Activated T-helper 1 cell treated with Interleukin-2 at 50 U/mL for 16 hours (primary cell): ENCODE results near the gene RBM38.
A peak's percentile ranks its signal among the peaks of the same experiment; 100 is the strongest.

ENCODE experiments used
- DNase-seq: peaks from one replicate; pipeline ENCODE4 v3.0.0-alpha.2; 2020; ENCODE audit warnings: low read depth

Gene RBM38

DNA sequence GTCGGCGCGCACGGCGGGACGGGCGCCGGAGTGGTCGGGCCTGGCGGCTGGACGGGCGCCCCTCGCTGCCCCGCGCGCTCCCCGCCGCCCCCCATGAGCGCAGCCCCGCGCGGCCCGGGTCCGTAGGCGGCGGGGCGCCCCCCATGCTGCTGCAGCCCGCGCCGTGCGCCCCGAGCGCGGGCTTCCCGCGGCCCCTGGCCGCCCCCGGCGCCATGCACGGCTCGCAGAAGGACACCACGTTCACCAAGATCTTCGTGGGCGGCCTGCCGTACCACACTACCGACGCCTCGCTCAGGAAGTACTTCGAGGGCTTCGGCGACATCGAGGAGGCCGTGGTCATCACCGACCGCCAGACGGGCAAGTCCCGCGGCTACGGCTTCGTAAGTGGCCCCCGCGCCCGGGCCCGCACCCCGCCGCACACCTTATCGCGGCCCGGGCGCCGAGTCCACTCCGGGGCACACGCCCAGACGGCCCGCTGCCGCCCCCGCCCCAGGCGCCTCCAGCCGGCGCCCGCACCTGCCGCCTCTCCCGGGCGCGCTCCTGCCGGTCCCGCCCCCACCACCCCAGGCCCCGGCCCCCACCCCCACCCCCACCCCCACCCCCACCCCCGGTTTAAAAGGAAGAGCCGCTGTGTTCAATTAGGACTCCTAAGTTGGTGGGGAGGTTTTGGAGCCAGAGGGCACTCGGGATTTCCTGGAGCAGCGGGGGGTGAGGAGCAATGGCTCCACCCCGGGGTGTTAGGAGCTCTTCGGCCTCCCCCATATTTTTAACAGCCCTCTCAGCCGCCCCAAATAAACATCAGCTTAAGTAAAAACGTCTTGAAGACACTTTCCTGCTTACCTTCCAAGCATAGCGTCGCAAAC lies 474 bp downstream of the RBM38 start:
- no peak for DNase-seq

DNA sequence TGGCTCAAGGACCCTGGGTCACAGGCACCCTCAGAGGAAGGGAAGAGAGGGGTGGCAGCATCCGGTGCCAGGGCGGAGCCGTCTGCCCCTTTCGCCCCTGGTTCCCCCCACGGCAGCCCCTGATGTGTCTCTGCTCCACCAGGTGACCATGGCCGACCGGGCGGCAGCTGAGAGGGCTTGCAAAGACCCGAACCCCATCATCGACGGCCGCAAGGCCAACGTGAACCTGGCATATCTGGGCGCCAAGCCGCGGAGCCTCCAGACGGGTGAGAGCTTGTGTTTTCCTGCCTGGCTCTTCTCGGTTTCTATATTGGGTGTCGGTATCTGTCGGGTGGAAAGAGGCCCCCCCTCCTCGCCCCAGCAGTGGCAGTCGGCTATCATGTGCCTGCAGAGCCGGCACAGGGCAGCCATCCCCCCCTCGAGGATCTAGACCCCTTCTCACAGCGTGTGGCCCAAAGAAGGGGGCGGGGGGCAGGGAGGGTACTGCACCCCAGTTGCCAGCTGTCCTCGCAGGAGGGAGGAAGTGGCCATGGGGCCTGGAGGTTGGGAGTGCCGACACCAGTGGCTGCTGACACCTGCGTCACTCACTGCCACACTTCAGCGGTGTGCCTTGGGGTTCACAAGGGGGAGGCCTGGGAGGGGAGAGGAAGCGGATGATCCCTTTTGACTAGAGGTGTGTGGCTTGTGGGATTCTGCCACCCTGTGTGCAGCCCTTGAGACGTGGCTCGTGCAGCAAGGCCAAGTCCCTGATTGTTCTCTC lies 1.5 kb downstream of the RBM38 start:
- peak; percentile 77 for DNase-seq

DNA sequence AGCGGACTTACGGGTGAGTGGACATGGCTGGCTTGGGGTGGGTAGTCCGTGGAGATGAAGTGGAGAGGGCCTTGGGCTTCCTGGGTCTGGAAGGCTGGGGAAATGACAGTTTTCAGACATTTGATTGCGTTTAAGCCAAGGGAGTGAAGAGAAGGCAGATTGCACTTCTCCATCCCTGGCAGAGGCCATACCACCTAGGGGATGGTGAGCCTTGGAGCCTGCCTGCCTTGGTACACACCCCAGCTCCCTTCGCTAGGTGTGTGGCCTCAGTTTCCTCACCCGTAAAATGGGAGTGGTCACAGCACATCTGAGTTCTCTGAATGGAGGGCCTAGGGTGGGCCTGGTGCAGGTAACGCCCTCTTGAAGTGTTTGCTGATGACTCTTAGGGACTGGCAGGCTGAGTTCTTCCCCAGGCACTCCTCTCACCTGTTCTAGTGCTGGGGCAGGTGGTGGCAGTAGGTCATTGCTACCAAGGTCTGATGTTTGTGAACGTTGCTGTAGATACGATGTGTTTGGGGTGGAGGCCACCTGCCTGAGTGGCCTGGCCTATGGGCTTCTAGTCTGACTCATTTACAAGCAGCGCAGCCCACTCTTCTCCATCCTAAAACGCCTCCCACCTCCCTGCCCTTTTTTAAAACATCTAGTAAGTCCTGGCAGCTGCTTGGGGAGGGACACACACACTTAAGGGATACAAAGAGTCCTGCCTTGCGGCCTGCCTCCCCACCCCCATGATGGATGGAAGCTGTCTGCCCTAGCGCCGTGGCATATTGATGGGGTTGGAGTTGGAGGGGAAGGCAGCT lies 2.3 kb downstream of the RBM38 start:
- DNase-seq, result no peak

DNA sequence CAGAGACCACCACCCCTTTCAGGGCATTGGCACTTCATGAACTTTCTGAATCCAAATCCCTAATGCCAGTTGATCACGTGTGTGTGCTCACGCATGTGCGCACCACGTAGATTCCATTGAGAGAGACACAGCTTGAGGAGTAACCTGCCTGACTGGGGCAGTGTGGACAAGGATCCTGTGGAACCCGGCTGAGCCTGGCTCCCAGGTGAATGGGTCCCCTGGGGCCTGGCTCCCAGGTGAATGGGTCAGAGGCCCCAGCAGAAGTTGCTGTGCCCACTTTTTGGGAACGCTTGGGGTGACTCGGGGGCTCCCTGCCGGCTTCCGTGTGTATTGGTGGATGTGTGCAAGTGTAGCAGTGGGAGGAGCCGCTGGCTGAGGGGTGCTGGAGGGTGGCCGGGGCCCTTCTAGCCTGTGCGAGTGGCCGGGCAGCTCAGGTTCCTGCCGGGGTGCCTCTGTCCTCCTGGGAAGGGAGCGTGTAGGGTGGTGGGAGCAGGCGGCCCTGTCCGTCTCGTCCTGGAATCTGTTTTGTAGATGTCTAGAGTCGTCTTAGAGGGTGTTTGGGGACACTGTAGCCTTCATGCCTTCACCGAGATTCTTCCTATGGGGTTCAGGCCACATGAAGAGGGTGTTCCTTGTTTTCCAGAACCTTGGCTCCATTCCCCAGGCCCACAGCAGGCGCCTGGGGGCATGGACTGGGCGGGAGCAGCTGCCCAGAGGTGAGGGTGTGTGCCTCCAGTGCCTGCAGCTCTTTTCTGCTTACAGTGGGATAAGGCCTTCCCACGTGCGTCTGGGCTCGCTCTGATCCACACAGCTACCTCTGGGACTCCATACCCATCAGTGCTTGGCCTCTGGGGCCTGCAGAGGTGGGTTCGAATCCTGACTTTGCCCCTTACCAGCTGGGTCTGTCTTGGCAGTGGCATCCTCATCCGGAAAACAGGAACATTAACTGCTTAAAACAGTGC lies 3.2 kb downstream of the RBM38 start:
- no peak for DNase-seq

DNA sequence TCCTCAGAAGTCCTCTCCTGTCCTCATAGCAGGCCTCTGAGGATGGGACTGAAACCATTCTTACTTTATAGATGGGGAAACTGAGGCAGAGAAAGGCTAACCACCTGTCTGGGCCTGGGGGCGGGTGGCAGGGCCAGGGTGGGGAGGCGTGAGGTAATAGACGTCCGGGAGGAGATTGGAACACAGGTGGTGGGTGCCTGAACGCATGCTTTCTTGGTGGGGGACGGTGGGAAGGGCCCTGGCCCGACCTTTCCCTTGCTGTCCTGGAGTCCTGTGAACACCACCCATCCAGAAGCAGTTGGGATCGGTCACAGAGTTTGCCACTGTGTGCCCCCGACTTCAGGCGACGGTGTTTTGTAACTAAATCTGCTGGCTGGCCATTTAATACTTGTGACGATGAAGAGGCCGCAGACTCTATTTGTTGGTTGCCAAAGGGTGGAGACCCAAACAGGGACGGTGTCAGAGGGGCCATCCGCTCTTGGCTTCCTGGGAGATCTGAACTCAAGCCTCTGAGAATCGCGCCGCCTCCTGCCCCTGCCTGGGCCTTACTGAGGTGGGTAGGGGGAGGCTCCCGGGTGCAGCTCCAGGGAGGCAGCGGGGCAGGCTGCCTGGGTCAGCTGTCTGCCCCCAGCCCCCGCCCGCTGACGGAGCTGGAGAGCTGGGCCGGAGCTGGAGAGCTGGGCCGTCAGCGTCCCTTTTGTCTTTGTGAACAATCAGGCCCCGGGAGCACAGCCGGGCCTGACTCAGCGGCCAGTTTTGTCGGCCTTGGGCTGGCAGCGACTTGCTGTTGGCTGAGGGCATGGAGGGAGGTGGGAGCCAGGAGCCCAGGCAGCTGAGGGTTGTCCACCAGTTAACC lies 4.1 kb downstream of the RBM38 start:
- no peak for DNase-seq

DNA sequence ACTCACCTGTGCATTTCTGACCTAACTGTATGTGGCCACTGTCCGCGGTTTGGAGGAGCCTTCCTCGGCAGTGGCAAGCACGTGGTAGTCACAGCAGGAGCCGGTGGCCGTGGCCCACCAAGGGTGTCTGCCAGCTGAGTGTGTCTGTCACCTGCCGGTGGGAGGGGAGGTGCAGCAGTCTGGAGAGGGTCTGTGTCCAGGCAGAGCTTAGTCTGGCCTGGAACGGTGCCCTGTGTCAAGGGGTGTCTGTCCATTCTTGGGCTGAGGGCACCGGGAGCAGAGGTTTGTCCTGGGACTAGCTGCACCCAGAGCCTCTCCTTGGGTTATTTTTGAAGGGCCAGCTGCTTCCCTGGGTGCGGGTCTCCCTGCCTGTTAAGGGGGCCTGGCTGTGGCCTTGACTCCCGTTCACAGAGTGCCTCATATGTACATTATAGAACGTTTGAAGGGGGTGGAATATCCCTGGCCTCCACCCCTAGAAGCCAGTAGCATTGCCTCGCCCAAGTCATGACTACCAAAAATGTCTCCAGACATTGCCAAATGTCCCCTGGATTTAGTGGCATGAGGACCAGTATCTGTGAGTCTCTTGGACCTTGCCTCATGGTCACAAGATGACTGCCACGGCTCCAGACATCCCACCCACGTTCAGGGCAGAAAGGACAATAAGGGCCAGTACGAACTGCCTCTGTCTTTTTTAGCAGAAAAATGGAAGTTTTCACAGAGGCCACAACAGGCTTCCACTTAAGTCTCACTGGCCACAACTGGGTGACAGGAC lies 5.2 kb downstream of the RBM38 start:
- DNase-seq, result no peak

DNA sequence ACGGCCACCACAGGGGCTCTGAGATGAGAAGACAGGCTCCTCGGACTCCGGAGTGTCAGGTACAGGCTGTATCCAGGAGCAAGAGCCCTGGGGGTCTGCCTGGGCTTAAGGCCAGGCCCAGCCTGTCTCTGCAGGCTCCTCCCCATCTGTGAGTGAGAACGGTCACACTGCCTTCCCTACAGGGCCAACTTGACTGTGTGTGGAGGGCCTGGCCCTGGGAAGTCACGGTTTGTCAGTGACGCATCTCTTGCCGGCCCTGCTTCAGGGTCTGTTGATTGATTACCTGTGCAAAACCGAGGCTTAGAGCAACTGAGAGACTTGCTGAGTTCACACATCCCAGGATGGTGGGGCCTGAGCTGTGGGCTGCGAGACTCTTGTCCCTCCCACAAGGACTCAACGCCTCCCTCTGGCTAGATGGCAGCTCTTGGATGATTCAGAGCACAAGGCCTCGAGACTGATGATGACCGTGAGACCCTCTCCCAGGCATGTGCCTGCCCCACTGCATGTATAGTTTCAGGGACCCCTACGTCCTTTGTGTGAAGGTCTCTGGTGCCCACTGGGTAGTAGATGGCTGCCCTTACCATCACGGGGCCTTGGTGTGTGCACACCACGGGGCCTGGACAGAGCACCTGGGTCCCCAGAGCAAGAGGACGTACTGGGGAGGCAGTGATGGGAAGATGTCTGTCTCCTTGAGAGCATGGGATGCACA lies 5.9 kb downstream of the RBM38 start:
- DNase-seq, result no peak

DNA sequence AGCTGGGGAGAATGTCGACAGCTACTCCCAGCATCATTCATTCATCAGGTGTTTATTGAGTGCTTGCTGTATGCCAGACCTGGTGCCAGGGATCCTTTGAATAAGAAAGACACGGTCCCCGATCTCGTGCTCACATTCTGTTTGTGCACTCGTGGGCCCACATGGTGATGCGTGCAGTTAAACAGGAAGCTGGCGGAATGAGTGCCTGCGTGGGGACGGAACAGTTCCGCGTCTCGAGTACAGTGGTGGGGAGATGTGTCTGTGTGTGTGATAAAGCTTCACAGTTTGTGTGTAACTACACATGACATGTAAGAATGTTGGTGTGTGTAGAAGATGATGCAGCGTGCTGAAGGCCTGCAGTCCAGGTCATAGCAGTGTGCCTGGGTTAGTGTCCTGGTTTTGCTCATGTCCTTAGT lies 6.5 kb downstream of the RBM38 start:
- peak; percentile 63 for DNase-seq

DNA sequence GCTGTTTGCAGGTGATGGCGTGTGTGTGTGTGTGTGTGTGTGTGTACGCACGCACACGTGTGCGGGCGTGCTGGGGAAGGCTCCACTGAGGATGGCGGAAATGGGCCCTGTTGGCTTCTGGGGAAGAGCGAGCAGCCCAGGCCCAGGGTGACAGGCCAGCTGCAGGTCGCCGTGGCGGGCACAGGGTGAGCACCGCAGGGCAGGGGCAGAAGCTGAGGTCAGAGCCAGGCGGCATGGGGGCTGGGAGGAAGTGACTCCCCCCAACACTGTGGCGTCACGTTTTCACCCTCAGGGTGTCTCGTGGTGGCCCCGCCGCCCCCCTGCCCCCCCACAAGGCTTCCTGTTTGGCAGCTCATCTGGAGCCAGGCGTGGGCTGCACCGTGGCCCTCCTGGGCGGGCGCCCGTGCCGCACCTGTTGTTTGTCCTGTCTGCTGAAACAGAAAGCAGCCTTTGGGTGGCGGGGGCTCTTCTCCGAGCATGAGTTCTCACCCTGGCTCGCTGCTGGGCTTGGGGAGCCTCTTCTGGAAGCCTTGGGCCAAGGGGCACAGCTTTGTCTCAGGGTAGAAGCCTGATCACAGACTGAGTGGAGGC lies 7.1 kb downstream of the RBM38 start:
- DNase-seq, result peak; percentile 86

DNA sequence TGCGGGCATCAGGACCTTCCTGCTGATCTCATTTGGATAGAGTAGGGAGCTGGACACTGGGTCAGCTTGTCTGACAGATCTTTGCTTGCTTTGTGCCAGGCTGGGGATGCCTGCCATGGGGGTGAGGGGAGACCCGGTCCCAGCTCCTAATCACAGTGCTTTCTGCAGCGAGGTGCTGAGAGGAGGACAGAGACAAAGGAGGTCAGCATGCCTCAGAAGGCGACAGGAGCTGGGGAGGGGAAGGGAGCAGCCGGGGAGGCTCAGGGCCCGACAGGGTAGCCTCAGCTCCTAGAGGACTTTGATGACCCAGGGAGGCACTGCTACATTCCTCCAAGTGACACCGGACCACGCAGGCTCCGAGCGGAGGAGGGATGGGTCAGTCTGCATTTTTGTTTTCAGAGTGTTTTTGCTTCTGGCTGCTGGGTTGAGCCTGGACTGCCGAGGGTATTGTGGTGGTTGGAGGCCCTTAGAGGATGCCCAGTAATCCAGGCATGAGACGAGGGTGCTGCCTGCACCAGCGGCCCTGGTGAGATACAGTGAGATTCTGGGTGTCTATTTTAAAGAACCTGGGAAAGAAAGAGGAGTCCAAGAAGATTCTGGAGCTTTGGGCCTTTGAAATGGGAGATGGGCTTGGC lies 7.8 kb downstream of the RBM38 start:
- DNase-seq, result no peak

DNA sequence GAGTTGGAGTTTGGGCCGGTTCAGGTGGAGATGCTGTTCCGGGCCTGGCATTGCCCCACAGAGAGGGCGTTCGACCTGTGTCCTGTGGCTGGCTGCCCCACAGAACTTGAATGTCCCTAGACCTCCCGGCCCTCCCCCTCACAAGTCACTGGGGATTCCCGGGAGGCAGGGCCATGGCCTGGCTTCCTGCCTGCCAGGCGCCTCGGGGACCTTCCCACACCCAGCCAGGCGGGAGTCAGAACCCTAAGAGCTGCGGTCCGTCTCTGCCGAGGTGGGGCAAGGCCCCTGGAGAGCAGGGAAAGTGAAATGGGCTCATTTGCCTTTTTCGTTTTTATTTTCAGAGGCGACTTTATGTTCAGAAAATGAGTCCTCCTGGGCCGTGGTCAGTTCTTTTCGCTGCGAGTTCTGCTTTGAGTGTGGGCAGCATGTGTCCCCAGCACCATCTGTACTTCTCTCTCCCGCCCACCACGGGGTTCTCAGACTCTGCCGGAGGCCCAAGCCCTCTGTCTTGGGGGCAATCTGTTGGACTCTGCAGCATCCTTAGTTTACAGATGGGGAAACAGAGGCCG lies 8.5 kb downstream of the RBM38 start:
- DNase-seq, result no peak

DNA sequence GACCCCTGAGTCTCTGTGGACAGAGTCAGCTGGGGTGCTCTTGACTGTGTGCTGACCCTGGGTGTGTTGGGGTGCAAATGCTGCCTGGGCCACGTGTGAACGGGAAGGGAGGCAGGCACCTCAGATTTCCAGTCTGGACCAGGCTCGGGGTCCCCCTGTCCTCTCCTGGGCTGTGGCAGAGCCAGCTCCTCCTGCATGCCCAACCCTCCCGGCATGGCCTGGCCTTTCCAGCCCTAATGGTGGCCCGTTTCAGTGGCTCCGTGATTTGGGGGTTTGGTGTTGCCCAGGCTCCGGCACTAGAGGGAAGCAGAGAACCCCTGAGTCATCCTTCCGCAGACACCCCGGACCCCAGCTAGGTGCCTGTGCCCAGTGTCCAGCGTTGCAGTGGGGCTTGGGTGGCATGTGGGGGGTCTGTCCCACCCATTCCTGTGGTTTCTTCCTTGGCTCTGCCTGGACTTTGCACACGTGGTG lies 9.1 kb downstream of the RBM38 start:
- DNase-seq, result no peak

DNA sequence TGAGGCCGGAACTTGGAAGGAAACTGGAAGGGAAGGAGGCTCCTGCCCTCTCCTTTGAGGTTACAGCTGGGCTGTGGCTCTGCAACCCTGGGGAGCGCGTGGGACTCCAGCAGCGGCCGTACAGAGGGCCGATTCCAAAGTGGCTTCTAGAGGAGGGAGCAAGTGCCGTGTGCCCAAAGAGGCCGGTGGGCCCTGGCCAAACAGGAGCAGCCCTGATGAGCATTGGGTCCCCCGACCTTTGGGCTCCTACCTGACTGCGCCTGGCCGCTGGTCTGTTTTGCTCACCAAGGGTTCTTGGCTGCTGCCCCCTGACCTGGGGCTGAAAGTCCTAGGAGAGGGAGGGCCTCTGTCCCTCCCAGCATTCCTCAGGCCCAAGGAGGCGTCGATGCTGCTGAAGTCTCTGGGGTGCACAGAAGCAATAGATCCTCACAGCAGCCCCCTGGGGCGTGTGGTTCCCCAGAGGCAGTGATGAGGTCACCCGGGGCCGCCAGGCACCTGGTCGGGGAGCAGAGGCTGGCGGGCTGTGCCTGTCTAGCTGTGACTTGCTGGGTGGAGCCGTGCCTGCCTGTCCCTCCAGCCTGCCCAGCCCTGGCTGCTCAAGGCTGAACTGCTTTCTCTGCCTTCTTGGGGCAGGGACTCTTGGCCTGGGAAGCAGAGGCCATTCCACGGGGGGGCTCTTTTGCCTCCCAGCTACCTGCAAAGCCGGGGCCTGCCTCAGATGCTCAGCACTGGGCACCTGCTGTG lies 9.8 kb downstream of the RBM38 start:
- no peak for DNase-seq

DNA sequence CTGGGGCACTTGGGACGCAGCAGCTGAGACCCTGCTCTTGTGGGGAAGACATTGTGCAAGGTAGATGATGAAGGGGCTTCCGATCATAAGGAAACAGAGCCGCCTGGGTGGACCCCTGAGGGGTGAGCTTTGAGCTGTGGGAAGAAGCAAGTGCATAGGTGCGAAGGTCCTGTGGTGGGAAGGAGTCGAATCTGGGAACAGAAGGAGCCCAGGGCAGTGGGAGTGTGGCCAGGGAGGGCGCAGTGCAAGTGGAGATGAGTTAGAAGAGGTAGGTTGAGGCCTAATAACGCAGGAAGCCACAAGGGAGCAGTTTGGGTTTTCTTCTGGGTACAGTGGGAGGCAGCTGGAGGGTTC lies 10.3 kb downstream of the RBM38 start:
- DNase-seq, result no peak

DNA sequence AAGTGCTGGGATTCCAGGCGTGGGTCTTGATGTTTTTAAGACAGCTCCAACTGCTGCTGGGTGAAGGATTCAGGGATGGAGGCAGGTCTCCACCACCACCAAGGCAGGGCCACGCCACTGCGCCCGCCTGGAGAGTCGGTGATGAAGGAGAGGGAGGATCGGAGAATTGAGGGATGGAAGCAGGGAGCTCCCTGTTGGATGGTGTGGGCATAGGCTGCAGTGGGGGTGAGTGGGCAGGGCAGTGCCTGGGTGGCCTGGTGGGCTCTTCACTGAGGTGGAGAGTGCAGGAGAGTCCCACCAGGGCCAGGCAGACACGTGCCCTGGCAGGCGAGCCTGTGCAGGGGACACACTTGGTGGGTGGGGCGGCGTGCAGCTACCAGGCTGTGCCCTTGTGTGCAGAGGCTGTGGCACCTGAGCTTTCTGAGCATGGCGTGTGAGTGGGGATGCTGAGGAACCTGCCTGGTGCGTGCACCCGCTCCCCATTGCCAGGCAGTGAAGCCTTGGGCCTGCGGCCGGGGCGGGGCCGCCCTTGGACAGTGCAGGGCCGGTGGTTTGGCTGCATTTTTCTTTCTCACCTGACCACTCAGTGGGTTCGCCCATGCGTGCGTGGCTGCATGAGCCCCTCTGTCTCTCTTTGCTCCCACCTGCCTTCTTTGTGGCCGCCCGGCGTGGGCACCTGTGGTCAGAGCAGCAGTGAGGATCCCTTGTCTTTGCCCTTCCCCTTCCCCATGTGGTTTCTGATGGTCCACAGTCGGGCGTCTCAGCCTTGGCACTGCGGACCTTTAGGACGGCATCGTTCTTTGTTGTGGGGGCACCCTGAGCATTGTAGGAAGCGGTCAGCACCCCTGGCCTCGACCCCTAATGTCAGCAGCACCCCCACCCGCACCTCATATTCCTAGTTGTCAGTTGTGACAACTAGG lies 11.3 kb downstream of the RBM38 start:
- DNase-seq, result no peak

DNA sequence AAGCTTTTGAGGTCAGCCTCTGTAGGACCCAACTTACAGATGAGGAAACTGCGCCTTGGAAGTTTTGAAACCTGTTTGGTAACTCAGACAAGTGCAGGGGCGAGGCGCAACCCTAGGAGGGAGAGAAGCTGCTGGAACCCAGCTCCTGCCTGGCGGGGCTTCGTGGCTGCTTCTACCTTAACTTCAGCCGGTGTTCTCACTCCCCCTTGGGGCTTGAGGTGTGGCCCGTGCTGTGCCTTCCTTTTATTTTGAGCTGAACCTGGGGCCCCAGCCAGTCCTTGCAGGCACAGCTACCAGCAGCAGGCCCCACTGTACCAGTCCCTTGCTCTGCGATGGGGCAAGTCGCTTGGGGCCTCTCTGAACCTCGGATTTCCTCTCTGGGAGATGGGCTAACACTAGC lies 12.0 kb downstream of the RBM38 start:
- DNase-seq, result no peak
